ENCODE measurements around the gene RARS1.

DNA sequence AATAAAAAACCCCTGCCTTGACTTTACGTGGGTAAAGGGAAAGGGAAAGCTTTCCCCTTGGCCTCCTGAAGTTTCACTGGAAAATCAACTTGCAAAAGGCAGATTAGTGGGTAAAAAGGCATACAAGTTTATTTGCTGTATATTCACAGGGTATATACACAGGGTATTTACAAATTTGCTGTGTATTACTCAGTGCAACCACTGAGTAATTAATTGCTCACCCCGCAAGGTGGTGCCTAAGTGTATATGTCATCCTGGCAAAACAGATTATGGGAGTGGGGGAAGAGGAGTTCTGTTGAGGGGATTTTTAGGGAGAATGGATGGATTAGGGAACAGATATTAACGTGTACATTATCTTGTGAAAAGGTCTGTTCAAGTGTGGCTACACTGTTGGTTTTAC lies 7.1 kb upstream of the RARS1 start:
- TF ChIP-seq CTCF (conservative IDR thresholded peaks at IDR 0.05; ENCODE audit: low read depth, low read length) (no peak), EZH2 (IDR thresholded peaks at IDR 0.05; ENCODE audit: borderline replicate concordance, low read depth, low read length, poor library complexity, severe bottlenecking) (no peak)
